ENCODE measurements around the gene SLC39A6.

- TF ChIP-seq EZH2 (IDR thresholded peaks at IDR 0.05; ENCODE audit: borderline replicate concordance, insufficient read depth, low read length, poor library complexity, severe bottlenecking) (no peak), CTCF (IDR thresholded peaks at IDR 0.05; ENCODE audit: poor library complexity, severe bottlenecking) (no peak)
These were observed 1.2 kb downstream of the SLC39A6 start for GRCh38 chr18:36127836-36128529.
